Endothelial cell of umbilical vein (primary cell): Measurements from ENCODE around the gene SLC4A11.
A peak's percentile ranks its signal among the peaks of the same experiment; 100 is the strongest.

Experiments used
- POLR2A ChIP-seq: IDR thresholded peaks from 2 replicates; pipeline ENCODE4 v1.6.1; 2012; ENCODE audit warnings: low read depth, mild to moderate bottlenecking, control low read depth, low read length
- TF ChIP-seq, protein P1 (sequence below), 2 donors: IDR thresholded peaks; 1 replicate in 1 of 2; 2 replicates in 1 of 2; pipeline ENCODE4 v1.5.1; 2011; ENCODE audit warnings: low read length in 2 of 2, mild to moderate bottlenecking in 2 of 2, moderate library complexity in 2 of 2, control low read depth in 1 of 2, inconsistent platforms in 1 of 2, low read depth in 1 of 2; ENCODE audit not compliant: insufficient read depth in 1 of 2; ENCODE audit errors: extremely low read depth in 1 of 2

DNA sequence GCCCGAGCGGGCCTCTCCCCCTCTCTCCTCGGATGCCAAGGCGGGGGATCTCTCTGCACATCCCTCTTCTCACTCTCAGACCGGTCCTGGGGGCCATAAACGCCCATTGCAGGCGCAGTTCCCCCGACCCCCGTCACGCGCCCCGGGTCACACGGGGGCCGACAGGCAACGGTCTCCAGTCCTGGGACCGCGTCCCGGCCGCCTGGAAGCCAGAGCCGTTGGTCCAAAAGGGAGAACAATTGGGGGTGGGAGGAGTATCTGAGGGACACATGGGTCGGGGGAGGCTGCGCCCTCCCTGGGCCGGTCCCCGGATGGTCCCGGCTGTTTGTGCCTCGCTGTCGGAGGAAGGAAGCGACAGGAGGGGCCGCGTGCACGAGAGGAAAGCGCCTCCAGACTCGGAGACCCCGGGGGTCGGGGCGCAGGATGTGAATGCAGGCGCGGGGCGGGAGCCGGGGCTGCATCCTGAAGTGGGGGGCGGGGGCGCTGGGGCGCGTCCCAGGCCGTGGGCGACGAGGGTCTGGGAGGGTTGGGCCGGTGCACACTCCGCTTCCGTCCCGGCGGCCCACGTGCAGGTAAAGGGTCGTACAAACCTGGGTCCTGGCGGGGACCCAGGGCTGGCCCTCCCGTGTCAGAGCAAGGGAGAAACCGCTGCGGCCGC, 903 bp downstream of the SLC4A11 start:
- no peak for TF ChIP-seq POLR2A
- TF ChIP-seq, protein P1, sequence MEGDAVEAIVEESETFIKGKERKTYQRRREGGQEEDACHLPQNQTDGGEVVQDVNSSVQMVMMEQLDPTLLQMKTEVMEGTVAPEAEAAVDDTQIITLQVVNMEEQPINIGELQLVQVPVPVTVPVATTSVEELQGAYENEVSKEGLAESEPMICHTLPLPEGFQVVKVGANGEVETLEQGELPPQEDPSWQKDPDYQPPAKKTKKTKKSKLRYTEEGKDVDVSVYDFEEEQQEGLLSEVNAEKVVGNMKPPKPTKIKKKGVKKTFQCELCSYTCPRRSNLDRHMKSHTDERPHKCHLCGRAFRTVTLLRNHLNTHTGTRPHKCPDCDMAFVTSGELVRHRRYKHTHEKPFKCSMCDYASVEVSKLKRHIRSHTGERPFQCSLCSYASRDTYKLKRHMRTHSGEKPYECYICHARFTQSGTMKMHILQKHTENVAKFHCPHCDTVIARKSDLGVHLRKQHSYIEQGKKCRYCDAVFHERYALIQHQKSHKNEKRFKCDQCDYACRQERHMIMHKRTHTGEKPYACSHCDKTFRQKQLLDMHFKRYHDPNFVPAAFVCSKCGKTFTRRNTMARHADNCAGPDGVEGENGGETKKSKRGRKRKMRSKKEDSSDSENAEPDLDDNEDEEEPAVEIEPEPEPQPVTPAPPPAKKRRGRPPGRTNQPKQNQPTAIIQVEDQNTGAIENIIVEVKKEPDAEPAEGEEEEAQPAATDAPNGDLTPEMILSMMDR (IDR thresholded peaks at IDR 0.05; ENCODE audit: extremely low read depth in 1 of 2, insufficient read depth in 1 of 2, low read depth in 1 of 2, low read length in 2 of 2): peak in 1 of 2 donors; percentile 3
